ENCODE results near the gene POLR2J.
A peak's percentile ranks its signal among the peaks of the same experiment; 100 is the strongest.
"Not testable (repeated sequence)": the region's sequence is repeated elsewhere in the genome, so short reads cannot be mapped to it uniquely, and the experiment has no call there.

POLR2J gene

GRCh38 chr7:102474116-102474515 lies 4.6 kb downstream of the POLR2J start:
- H3K4me1 ChIP-seq (ENCODE audit: control insufficient read depth, insufficient read depth, low read length); CTCF ChIA-PET; H3K27ac ChIP-seq (ENCODE audit: extremely low read depth, low read depth, low read length); H3K9me3 ChIP-seq (ENCODE audit: control insufficient read depth, insufficient read depth, low read depth, low read length); H3K4me3 ChIP-seq (ENCODE audit: low read depth, low read length): not testable (repeated sequence)
- peaks cover 0 to 38% of the 10 kb centered on the region in 2 experiments; a peak in 2 of 3 replicates for H3K36me3 ChIP-seq (ENCODE audit: control insufficient read depth in 2 of 2, insufficient read depth in 1 of 2, low read length in 2 of 2)
- POLR2A ChIA-PET: interaction anchor here (0.8 kb wide), 1 partner anchor 11 kb away, joined by 7 read pairs; no protein-coding TSS in a partner anchor

GRCh38 chr7:102473271-102473991 lies 5.3 kb downstream of the POLR2J start:
- CTCF ChIA-PET: no interaction called here
- H3K9me3 ChIP-seq (ENCODE audit: control insufficient read depth, insufficient read depth, low read depth, low read length): no peaks in the 10 kb centered on the region
- TF ChIP-seq TCF7L2 (IDR thresholded peaks at IDR 0.05; ENCODE audit: borderline replicate concordance, low read depth, low read length): no peak
- TF ChIP-seq KLF9 (tag by site-specific recombination; IDR thresholded peaks at IDR 0.05; ENCODE audit: low read depth): no peak
- TF ChIP-seq ZNF223 (tag by site-specific recombination; IDR thresholded peaks at IDR 0.05): no peak
- TF ChIP-seq, protein P1, sequence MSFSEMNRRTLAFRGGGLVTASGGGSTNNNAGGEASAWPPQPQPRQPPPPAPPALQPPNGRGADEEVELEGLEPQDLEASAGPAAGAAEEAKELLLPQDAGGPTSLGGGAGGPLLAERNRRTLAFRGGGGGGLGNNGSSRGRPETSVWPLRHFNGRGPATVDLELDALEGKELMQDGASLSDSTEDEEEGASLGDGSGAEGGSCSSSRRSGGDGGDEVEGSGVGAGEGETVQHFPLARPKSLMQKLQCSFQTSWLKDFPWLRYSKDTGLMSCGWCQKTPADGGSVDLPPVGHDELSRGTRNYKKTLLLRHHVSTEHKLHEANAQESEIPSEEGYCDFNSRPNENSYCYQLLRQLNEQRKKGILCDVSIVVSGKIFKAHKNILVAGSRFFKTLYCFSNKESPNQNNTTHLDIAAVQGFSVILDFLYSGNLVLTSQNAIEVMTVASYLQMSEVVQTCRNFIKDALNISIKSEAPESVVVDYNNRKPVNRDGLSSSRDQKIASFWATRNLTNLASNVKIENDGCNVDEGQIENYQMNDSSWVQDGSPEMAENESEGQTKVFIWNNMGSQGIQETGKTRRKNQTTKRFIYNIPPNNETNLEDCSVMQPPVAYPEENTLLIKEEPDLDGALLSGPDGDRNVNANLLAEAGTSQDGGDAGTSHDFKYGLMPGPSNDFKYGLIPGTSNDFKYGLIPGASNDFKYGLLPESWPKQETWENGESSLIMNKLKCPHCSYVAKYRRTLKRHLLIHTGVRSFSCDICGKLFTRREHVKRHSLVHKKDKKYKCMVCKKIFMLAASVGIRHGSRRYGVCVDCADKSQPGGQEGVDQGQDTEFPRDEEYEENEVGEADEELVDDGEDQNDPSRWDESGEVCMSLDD (tag by site-specific recombination; IDR thresholded peaks at IDR 0.05): no peak
- TF ChIP-seq GLIS2 (tag by site-specific recombination; IDR thresholded peaks at IDR 0.05): peak; percentile 59
- TF ChIP-seq ZNF561 (tag by site-specific recombination; IDR thresholded peaks at IDR 0.05; ENCODE audit: borderline replicate concordance): no peak
- TF ChIP-seq BCL11B (tag by site-specific recombination; IDR thresholded peaks at IDR 0.05; ENCODE audit: low read depth): no peak
- TF ChIP-seq ZNF623 (tag by site-specific recombination; IDR thresholded peaks at IDR 0.05): no peak
- TF ChIP-seq ZNF558 (tag by site-specific recombination; IDR thresholded peaks at IDR 0.05): no peak
- TF ChIP-seq ZNF157 (tag by site-specific recombination; IDR thresholded peaks at IDR 0.05): no peak
- TF ChIP-seq ZNF654 (tag by site-specific recombination; IDR thresholded peaks at IDR 0.05; ENCODE audit: low read depth): no peak
- no peak for TF ChIP-seq ZNF791 (tag by site-specific recombination; IDR thresholded peaks at IDR 0.05)
- TF ChIP-seq ZNF341 (tag by site-specific recombination; IDR thresholded peaks at IDR 0.05; ENCODE audit: low read depth): peak; percentile 32
- no peak for TF ChIP-seq ZBTB21 (tag by site-specific recombination; IDR thresholded peaks at IDR 0.05)
- no peak for TF ChIP-seq ZNF768 (tag by site-specific recombination; IDR thresholded peaks at IDR 0.05)
- TF ChIP-seq ZFP69B (tag by site-specific recombination; IDR thresholded peaks at IDR 0.05): no peak
- TF ChIP-seq ZNF629 (tag by site-specific recombination; IDR thresholded peaks at IDR 0.05): no peak
- TF ChIP-seq ZIC2 (tag by site-specific recombination; IDR thresholded peaks at IDR 0.05): peak; percentile 92
- TF ChIP-seq ZNF146 (tag by site-specific recombination; IDR thresholded peaks at IDR 0.05): no peak
- TF ChIP-seq ZNF776 (tag by site-specific recombination; IDR thresholded peaks at IDR 0.05; ENCODE audit: borderline replicate concordance): no peak
- peak; percentile 84 for TF ChIP-seq GLIS1 (tag by site-specific recombination; IDR thresholded peaks at IDR 0.05)
- TF ChIP-seq ZNF366 (tag by site-specific recombination; conservative IDR thresholded peaks at IDR 0.05): no peak
- no peaks in the 10 kb centered on the region for H3K4me1 ChIP-seq (ENCODE audit: control insufficient read depth, insufficient read depth, low read length)
- POLR2A ChIA-PET: interaction anchor here (0.8 kb wide), 1 partner anchor 10 kb away, joined by 7 read pairs; no protein-coding TSS in a partner anchor
- no peak overlapping the region for H3K27ac ChIP-seq (ENCODE audit: extremely low read depth, low read depth, low read length)
- H3K36me3 ChIP-seq (ENCODE audit: control insufficient read depth in 2 of 2, insufficient read depth in 1 of 2, low read length in 2 of 2): peaks cover 0 to 41% of the 10 kb centered on the region in 2 experiments; a peak in 2 of 3 replicates
- H3K4me3 ChIP-seq (ENCODE audit: low read depth, low read length): no peak overlapping the region

Measured in HEK293 (cell line).